CD1c-positive myeloid dendritic cell (primary cell): ENCODE data around the gene PGRMC1.
"Not testable (repeated sequence)": the region's sequence is repeated elsewhere in the genome, so short reads cannot be mapped to it uniquely, and the experiment has no call there.

Experiments
- DNase-seq: peaks from one replicate; pipeline ENCODE4 v3.0.0-alpha.2; 2016; ENCODE audit errors: extremely low spot score

PGRMC1 gene

DNA sequence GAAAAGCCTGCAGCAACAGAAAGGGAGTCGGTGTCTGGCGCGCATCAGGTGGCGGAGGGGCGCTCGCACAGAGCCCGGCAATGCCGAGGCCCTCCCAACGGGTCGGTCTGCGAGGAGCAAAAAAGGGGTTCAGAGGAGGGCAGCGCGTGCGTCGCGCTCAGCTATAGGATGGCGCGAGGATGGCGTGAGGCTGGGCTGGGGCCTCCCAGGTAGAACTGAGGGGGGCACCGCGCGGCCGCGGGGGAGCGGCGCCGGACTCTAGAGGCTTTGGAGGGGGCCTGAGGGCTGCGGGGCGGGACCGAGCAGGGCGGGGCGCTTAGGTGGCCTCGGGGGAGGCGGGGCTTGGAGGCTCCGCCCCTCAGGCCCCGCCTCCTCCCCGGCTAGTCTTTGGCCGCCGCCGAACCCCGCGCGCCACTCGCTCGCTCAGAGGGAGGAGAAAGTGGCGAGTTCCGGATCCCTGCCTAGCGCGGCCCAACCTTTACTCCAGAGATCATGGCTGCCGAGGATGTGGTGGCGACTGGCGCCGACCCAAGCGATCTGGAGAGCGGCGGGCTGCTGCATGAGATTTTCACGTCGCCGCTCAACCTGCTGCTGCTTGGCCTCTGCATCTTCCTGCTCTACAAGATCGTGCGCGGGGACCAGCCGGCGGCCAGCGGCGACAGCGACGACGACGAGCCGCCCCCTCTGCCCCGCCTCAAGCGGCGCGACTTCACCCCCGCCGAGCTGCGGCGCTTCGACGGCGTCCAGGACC, at the start of gene PGRMC1:
TSS of gene PGRMC1 (plus strand) at position 414 of the 751 bp plus-strand sequence. CDS start at position 493, 79 bp downstream.
- DNase-seq = peak; percentile 86

DNA sequence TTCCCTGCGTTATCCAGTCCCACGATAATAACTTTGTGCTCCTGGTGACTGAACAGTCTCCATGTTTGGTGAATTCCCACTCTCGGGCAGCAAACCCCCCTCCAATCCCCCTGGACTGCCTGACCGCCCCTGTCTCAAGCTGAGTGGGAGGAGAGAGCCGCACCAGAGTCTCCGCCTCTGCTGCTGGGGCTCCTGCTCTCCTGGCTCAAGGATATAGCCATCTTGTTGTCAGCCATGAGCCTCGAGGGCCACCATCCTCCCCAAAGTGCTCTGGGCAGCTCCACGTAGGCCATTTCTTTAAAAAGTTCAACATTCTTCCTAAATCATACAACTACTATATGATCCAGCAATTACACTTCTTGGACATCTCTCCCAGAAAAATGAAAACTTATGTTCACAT, 49.3 kb upstream of the PGRMC1 start:
- no peak for DNase-seq

DNA sequence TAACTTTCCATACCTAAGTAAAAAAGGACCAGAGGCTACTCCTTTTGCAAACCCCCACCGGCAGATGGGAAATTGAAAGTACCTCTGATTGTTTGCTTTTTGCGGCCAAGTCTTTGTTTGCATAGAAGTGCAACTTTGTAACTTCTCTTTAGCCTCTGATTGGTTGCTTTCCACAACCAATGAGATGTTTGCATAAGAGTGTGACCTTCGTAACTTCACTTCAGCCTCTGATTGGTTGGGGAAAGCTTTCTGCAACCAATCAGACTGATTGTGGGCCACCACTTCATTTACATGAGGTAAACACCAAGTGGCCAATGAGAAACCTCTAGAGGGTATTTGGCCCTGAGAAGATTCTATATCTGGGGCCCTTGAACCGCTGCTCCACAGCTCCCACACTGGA, 48.8 kb upstream of the PGRMC1 start:
- no peak for DNase-seq

DNA sequence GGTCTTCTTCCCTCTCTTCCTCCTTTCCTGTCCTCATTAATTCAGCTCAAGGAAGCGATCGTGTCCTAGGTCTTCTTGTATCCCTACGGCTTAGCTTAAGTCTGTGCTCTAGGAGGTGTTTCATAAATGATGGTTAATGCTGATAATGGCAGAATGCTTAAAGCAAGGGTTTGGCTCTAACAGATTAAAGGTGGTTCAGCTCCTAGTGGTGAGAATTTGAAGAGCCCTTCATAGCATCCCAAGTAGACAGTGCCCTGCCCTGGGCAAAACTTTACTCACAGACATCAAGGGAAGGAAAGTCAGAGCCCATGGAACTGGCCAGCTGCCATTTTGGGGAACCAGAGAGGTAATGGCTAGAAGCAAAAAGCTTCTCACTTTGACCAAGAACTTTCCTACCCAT, 47.0 kb upstream of the PGRMC1 start:
- no peak for DNase-seq

DNA sequence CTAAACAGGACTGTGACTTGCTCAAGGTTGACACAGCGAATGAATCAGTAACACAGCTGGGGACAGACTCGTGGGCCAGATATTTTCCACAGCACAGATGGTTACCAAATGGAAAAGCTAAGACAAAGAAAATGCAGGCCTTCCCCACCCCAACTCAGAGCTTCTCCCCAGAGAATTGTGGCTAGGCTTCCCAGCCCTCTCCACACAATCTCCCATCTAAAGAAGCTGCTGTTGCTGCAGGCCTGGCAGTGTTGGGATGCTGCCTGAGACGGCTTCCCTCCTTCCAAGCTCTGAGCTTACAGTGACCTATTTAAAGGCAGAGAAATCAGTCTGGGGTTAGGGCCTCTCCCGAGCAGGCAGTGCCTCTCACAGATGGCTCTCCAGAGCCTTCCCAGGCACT, 46.5 kb upstream of the PGRMC1 start:
- DNase-seq = no peak

DNA sequence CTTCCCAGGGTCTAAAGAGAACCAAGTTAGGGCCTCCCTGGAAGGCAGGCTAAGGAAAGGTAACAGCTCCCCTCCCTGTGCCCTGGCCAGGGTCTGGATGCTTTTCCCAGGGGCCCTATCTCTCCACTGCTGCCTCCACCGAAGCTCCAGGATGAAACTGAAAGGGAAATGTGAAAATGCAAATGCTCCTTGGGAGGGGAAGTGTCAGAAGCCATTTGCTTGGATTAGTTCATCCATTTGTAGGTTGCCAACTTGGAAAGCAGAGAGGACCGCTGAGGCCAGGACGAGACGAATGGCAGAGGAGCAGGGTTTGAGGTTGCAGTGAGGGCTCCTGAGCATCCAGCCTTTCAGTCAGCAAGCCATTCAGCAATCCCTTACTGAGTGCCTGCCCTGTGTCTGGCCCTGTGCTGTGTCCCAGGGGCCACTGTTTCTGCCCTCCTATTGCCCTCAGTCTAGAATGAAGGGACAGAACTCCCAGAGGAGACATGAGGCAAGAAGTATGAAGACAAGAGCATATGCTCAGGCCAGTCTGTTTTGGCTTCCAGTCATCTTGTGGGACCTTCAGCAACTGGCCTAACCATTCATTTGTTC, 45.9 kb upstream of the PGRMC1 start:
- no peak for DNase-seq

DNA sequence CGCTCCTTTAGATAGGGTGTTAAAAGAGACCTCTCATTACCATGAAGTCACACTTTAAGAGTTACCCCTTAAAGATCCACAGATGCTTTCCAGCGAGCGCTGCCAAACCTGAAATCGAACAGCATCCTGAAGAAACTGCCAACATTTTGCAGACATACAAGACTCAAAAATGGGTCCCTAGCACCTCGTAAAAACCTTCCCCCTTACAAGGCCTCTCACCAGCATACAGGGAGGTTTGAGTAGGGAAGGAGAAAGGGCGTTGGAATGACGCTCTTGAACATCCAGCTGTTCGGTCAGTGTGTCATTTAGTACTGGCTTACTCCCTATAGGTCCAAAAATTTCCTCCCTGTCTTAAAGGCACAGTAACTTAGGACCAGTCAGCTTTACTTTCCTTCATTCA, 45.3 kb upstream of the PGRMC1 start:
- DNase-seq = no peak

DNA sequence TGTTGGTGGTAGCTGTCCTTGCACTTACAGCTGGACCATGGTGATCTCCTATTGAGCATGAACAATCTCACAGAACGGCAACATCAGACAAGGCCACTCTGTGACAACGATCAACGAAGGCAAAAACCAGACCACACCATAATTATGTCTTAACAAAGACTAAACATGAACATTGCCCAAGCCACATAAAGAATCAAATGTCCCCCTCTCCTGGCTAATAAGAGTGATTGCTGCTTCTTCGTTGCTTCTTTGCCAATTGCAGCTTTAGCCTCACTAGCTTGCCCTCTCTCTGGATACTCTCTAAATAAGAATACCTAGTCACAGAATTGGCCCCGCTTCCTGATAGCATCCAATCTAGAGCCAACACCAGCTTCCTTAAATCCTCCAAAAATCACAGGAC, 41.5 kb upstream of the PGRMC1 start:
- no peak for DNase-seq

DNA sequence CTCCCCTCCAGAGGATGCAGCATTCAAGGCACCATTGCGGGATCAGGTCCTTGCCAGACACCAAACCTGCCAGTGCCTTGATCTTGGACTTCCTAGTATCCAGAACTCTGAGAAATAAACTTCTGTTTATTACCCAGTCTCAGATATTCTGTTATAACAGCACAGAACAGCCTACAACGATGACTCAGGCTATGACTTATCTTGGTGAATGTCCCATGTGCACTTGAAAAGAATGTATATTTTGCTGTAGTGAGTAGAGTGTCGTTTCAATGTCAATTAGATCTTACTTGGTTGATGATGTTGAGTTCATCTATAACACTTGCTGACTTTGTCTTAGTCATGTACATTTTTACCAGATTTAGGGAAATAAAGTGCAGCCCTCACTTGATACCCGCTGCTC, 34.5 kb upstream of the PGRMC1 start:
- DNase-seq = no peak

DNA sequence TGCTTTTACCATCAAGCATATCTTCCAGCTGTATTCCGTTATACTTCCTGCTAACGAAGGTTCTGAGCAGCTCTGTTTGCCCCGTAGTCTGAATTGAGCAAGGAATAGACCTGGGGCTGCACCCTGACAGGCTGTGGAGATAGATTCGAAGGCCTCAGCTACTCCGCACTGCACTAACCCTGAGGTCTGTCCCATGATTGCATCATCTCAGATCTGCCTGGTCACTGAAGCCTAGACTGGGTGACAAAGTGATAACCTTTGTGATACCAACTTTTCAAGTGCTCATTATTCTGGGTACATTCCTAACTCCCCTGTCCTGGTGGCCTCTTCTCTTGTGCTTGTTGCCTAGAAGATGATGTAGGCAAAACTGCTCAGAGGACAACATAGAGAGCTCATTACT, 29.9 kb upstream of the PGRMC1 start:
- no peak for DNase-seq

DNA sequence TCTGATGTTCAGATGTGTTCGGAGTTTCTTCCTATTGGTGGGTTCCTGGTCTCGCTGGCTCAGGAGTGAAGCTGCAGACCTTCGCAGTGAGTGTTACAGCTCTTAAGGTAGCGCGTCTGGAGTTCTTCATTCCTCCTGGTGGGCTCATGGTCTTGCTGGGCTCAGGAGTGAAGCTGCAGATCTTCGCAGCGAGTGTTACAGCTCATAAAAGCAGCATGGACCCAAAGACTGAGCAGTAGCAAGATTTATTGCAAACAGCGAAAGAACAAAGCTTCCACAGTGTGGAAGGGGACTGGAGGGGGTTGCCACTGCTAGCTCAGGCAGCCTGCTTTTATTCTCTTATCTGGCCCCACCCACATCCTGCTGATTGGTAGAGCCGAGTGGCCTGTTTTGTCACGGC, 28.6 kb upstream of the PGRMC1 start:
- not testable (repeated sequence) for DNase-seq

DNA sequence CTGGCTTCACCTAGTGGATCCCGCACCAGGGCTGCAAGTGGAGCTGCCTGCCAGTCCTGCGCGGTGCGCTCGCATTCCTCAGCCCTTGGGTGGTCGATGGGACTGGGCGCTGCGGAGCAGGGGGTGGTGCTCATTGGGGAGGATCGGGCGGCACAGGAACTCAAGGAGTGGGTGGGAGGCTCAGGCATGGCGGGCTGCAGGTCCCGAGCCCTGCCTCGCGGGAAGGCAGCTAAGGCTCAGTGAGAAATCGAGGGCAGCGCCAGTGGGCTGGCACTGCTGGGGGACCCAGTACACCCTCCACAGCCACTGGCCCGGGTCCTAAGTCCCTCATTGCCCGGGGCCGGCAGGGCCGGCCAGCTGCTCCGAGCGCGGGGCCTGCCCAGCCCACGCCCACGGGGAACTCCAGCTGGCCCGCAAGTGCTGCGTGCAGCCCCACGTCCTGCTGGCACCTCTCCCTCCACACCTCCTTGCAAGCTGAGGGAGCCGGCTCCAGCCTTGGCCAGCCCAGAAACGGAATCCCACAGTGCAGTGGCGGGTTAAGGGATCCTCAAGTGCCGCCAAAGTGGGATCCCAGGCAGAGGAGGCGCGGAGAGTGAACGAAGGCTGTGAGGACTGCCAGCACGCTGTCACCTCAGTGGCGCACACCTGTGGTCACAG, 27.6 kb upstream of the PGRMC1 start:
- no peak for DNase-seq

DNA sequence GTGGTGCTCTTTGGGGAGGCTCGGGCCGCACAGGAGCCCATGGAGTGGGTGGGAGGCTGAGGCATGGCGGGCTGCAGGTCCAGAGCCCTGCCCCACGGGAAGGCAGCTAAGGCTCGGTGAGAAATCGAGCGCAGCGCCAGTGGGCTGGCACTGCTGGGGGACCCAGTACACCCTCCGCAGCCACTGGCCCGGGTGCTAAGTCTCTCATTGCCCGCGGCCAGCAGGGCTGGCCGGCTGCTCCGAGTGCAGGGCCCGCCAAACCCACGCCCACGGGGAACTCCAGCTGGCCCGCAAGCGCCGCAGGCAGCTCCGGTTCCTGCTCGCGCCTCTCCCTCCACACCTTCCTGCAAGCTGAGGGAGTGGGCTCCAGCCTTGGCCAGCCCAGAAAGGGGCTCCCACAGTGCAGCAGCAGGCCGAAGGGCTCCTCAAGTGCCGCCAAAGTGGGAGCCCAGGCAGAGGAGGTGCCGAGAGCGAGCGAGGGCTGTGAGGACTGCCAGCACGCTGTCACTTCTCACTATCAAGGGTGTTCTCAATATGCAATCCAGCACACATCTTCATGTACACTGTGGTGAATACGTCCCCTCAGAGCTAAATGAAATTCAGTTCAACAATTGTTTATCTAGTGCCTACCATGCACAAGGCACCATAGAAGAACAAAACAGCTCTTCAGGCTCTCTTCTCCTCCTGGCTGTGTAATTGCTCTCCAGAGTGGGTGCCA, 25.0 kb upstream of the PGRMC1 start:
- DNase-seq = not testable (repeated sequence)

DNA sequence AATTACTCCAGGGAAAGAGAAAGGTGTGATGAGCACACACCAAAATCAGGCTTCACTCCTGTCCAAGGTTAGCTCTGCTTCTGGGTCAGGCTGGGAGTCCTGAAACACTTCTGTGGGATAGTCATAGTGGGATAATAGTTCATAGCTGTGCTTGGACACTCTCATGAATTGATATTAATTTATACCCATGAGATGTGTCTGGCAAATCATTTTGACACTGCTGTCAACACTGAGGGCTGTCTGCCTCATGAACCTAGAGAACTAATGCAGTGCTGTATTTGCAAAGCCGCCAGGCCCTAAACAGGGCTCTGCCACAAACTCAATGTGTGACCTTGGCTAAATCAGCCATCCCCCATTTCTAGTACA, 24.5 kb upstream of the PGRMC1 start:
- no peak for DNase-seq

DNA sequence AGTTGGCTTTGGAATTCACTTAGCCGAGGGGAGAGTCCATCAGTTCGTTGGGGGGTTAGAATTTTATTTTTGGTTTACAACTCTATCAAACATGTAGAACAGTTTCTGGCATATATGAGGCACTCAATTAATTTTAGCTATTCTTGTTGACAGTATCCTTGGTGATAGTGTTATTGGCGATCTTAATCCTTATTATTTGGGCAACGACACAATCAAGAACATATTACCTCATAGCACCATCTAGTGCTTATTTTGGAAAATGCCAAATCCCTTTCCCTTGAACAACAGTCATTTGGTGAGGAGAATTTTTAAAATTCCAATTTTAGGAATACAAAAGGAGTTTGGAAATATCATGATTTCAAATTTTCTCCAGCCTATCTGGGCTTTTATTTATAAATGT, 17.9 kb upstream of the PGRMC1 start:
- no peak for DNase-seq

DNA sequence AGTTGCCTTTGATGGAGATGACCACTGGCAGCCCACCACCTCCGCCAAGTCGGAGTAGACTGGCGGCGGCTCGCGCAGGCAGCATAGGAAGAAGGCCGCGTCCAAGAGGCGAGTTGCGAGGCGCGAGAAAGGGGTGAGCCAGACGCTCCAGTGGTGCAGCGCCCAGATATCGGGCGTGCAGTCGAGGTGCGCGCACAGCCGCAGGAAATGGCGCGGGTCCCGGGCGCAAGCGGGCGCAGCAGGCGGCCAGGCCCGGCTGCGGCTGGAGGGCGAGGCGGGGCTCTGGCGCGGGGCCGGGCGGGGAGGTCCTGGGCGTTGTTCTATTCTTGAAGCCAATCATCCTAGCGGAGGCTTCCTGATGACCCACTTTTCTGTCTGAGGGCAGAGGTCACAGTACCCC, 13.2 kb upstream of the PGRMC1 start:
- DNase-seq = no peak

DNA sequence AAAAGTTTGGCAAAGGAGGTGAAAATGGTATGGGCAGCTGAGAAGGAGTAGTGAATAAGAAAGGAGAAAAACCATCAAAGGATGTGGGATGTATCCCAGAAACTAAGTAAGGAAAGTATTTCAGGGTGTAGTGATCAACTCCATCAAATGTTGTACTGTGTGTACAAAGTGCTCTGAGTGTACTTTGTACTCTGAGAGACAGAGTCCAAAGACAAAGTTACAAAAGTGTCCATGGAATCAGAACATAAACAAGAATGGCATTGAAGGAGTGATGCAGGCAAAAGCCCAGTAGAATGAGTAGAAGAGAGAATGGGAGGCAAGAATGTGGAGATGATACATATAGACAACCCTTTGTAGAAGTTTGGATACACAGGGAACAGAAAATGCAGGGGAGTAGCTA, 12.3 kb upstream of the PGRMC1 start:
- no peak for DNase-seq

DNA sequence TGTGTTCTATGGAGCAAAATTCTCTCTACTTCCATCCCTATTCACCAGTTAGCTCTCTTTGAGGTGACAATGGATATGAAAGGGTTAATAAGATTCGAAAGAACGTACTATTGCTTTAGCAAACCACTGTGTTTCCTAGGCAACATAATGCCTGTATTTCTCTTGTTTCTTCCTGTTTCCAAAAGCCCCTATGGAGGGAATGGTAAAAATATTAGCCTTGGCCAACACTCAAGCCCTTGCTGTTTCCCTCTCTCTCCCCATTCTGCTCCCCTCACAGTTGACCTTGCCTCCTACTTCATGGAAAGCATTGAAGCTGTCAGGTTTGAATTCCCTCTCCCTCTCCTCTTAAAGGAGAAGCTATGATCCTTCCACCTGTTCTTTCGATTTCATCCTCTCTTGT, 9.6 kb upstream of the PGRMC1 start:
- no peak for DNase-seq

DNA sequence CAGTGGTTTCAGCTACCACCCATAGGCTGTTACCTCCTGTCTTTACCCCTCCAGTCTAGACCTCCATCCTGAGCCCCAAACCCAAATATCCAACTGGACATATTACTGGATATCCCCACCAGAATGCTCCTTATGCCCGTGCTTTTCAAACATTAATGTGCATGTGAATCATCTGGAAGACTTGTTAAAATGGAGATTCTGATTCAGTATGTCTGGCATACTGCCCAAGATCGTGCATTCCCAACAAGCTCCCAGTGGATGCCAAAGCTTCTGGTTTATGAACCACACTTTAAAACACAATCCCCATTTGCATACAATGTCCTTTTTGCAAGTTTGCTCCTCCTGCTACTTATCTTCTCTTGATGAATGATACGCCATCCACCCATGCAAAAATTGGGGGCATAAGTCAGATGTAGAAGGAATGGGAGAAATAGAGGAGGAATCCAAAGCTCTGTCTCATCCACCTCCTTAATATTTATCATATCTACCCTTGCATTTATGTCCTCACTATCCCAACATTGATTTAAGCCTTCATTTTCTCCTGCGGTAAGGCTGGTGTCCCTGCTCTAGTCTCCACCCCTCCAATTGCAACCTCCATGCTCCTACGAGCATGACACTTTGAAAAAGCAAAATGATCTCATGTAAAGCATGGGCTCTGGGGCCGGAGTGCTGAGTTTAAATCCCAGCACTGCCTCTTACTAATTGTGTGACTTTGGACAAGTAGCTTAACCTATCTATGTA, 7.4 kb upstream of the PGRMC1 start:
- DNase-seq = no peak

DNA sequence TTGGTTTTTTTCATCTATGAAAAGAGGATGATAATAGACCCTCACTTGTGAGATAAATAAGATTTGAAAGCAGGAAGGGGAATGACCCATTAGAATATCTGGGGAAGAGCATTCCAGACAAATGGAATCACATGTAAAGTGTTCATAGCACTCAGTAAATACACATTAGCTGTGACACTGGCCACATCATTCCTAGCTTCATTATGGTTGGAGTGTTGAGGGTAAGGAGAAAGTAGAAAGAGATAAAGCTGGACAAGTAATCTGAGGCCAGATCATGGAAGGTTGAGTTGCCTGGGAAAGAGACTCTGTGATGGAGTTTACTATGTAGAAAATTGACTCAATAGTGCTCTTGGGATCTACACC, 6.9 kb upstream of the PGRMC1 start:
- DNase-seq = no peak

DNA sequence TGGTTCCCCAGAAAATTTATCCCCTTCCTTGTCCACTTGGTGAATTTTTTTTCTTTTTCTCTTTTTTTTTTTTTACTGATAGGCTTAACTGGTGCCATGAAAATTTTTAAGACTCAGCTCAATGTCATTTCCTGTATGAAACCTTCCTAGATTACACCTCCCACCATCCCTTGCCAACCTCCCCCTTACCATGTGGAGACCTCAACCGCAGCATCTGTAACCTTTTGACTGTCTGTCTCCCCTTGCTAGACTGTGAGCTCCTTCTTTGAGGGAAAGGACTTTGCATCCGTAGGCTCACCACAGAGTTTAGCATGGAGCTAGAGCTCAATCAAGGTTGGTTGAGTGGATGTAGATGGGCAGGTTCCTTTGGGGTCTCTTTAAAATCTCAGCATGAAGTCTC, 5.2 kb upstream of the PGRMC1 start:
- DNase-seq = no peak

DNA sequence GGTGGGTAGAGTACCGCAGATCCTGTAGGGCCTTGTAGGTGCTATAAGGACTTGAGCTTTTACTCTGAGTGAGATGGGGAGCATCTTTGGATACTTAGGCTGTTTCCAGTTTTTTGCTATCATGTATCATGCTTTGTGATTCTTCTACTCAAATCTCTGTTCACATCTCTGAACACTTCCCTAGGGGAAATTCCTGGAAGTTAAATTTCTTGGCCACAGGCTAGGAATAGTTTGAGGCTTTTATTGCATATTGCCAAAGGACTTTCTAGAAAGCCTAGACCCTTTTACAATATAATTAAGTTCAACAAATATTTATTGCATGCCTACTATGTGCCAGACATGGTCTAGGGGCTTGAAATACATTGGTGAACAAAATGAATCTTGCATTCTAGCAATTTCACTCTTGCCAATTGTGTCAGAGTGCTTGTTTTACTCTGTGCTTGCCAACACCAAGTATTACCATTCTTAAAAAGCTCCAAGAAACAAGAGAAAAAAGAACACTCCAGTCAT, 4.1 kb upstream of the PGRMC1 start:
- DNase-seq = no peak
